ENCODE data around the gene SLAMF7. TPM values are rescaled to one million over a fixed set of nuclear protein-coding genes. Genes with fewer than 3 reads are reported as not detected.

The SLAMF7 gene
- total and polyA plus RNA-seq, 10 of the 15 experiments (the other 5 are each of a cell fraction or from before 2014, with no cell fraction given) = 66.6 to 284 (median 108) TPM

GRCh38 chr1:160746836-160747500 is 7.9 kb downstream of the SLAMF7 start:
- DNase-seq (ENCODE audit: low read depth, low spot score) (no peak), FAIRE-seq (no peak), ATAC-seq (no peak)
- intact Hi-C loops (cut with micrococcal nuclease; ENCODE audit: unreplicated experiment) = no loop called here
- no peaks in the 10 kb centered on the region for H3K27me3 ChIP-seq (replicated peaks in 1 of 2; ENCODE audit: control insufficient read depth in 2 of 2, insufficient read depth in 2 of 2, low read length in 1 of 2)
- ChIA-PET POLR2A (interaction anchor here (0.5 to 2.6 kb wide), 4 partner anchors 9 to 91 kb away, joined by 3 to 12 read pairs (median 6); no protein-coding TSS in a partner anchor), SMC1A (ENCODE audit: uncharacterized antibody, unreplicated experiment) (interaction anchor here (0.8 to 15.1 kb wide), 10 partner anchors 9 to 205 kb away, joined by 3 to 447 read pairs (median 6); partner anchors contain the start of gene LY9), CTCF (interaction anchor here (1.1 to 13.0 kb wide), 11 partner anchors 8 to 207 kb away, joined by 4 to 234 read pairs (median 8); partner anchors contain the start of gene SLAMF7), RAD21 (ENCODE audit: unreplicated experiment) (interaction anchor here (1.2 to 4.7 kb wide), 12 partner anchors 9 to 74 kb away, joined by 3 to 48 read pairs (median 5); no protein-coding TSS in a partner anchor)
- H3K4me2 ChIP-seq (ENCODE audit: control insufficient read depth, insufficient read depth) = 0 out of 2 replicates have a peak overlapping the region, but pooled peaks have one; percentile 11
- BruUV-seq (replicated peaks) = no TSS peak
- H4K20me1 ChIP-seq (ENCODE audit: control insufficient read depth, insufficient read depth) = no peaks in the 10 kb centered on the region
- TF ChIP-seq MXI1 (IDR thresholded peaks at IDR 0.05; ENCODE audit: low read depth, low read length) (no peak), NR2F1 (conservative IDR thresholded peaks at IDR 0.05) (0 out of 2 replicates have a peak, but pooled peaks have one; percentile 11), MAX (IDR thresholded peaks at IDR 0.05; ENCODE audit: low read depth, low read length) (no peak)
- H3K9me3 ChIP-seq (replicated peaks; ENCODE audit: control insufficient read depth, insufficient read depth, low read length) = no peaks in the 10 kb centered on the region
- in situ Hi-C loops (cut with MboI) = no loop called here
- no peak overlapping the region for H3K9ac ChIP-seq (ENCODE audit: control insufficient read depth, insufficient read depth, low read length)
- H2AFZ ChIP-seq (ENCODE audit: control insufficient read depth, low read depth, low read length) = no peak overlapping the region
- peaks cover 18 to 35% of the 10 kb centered on the region in 2 experiments for H3K36me3 ChIP-seq (ENCODE audit: control insufficient read depth in 2 of 2, insufficient read depth in 2 of 2, low read length in 1 of 2)
- peak overlapping the region; percentile 29; the same call in 1 of the 2 replicates for H3K27ac ChIP-seq (ENCODE audit: control insufficient read depth, insufficient read depth)
- 93% methylated on average over 7 of the region's 7 CpGs for WGBS (ENCODE audit: insufficient coverage, insufficient replicate concordance, low lambda C conversion rate, missing lambda C conversion rate)
- peaks cover 74% of the 10 kb centered on the region for H3K79me2 ChIP-seq (ENCODE audit: control insufficient read depth, insufficient read depth, low read length)
- peaks cover 64% of the 10 kb centered on the region for H3K4me1 ChIP-seq (ENCODE audit: control insufficient read depth, insufficient read depth, low read length)
- no peak overlapping the region for H3K4me3 ChIP-seq

- Histone ChIP-seq H4K20me1 (ENCODE audit: control insufficient read depth, insufficient read depth) (no peaks in the 10 kb centered on the region), H3K27me3 (replicated peaks in 1 of 2; ENCODE audit: control insufficient read depth in 2 of 2, insufficient read depth in 2 of 2, low read length in 1 of 2) (no peaks in the 10 kb centered on the region), H3K4me3 (no peak overlapping the region), H3K9me3 (replicated peaks; ENCODE audit: control insufficient read depth, insufficient read depth, low read length) (no peaks in the 10 kb centered on the region), H3K79me2 (ENCODE audit: control insufficient read depth, insufficient read depth, low read length) (peaks cover 67% of the 10 kb centered on the region), H2AFZ (ENCODE audit: control insufficient read depth, low read depth, low read length) (no peak overlapping the region), H3K36me3 (ENCODE audit: control insufficient read depth in 2 of 2, insufficient read depth in 2 of 2, low read length in 1 of 2) (peaks cover 21 to 36% of the 10 kb centered on the region in 2 experiments), H3K4me2 (ENCODE audit: control insufficient read depth, insufficient read depth) (no peak overlapping the region), H3K4me1 (ENCODE audit: control insufficient read depth, insufficient read depth, low read length) (peaks cover 57% of the 10 kb centered on the region), H3K27ac (ENCODE audit: control insufficient read depth, insufficient read depth) (no peak overlapping the region), H3K9ac (ENCODE audit: control insufficient read depth, insufficient read depth, low read length) (no peak overlapping the region)
- FAIRE-seq (no peak), ATAC-seq (no peak), DNase-seq (ENCODE audit: low read depth, low spot score) (no peak)
- intact Hi-C loops (cut with micrococcal nuclease; ENCODE audit: unreplicated experiment) (no loop called here), in situ Hi-C loops (cut with MboI) (no loop called here)
- no peak for TF ChIP-seq WRNIP1 (IDR thresholded peaks at IDR 0.05; ENCODE audit: borderline replicate concordance, low read depth, low read length)
- TF ChIP-seq ZZZ3 (IDR thresholded peaks at IDR 0.05; ENCODE audit: control insufficient read depth, insufficient read length, low read depth) = no peak
- TF ChIP-seq FOXM1 (IDR thresholded peaks at IDR 0.05; ENCODE audit: low read depth, low read length) = no peak
- ChIA-PET POLR2A (interaction anchor here (0.7 to 2.6 kb wide), 5 partner anchors 8 to 30 kb away, joined by 3 to 12 read pairs (median 3); partner anchors contain the start of gene SLAMF7), SMC1A (ENCODE audit: uncharacterized antibody, unreplicated experiment) (interaction anchor here (0.8 to 15.1 kb wide), 10 partner anchors 8 to 108 kb away, joined by 3 to 447 read pairs (median 5); partner anchors contain the start of gene LY9), RAD21 (ENCODE audit: unreplicated experiment) (interaction anchor here (0.8 to 4.7 kb wide), 8 partner anchors 9 to 204 kb away, joined by 3 to 48 read pairs (median 4); partner anchors contain the start of gene SLAMF7), CTCF (interaction anchor here (1.0 to 13.0 kb wide), 13 partner anchors 8 to 206 kb away, joined by 3 to 234 read pairs (median 8); partner anchors contain the start of gene SLAMF7)
- no TSS peak for BruUV-seq (replicated peaks)
Measured at GRCh38 chr1:160747717-160748116, 8.7 kb downstream of the SLAMF7 start.

Measured in GM12878 (cell line).